ENCODE data around the gene RASAL2.

DNA sequence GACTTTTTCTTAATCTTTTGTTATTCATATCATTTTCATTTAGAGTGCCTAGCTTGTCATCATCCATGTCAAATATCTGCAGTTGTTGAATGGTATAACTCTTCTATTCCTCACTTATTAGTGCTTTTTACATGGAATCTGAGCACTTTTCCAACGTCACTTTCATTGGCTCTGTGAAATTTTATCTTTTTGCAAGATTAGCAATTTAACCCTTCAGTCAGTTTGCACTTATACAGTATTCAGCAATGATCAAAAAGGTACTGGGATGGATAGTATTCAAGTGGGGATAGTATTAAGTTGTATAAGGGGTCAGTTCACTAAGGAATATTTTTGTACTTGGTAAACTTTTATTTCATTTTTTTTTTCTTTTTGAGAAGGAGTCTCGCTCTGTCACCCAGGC is 150.0 kb downstream of the RASAL2 start:
- TF ChIP-seq, protein P1, sequence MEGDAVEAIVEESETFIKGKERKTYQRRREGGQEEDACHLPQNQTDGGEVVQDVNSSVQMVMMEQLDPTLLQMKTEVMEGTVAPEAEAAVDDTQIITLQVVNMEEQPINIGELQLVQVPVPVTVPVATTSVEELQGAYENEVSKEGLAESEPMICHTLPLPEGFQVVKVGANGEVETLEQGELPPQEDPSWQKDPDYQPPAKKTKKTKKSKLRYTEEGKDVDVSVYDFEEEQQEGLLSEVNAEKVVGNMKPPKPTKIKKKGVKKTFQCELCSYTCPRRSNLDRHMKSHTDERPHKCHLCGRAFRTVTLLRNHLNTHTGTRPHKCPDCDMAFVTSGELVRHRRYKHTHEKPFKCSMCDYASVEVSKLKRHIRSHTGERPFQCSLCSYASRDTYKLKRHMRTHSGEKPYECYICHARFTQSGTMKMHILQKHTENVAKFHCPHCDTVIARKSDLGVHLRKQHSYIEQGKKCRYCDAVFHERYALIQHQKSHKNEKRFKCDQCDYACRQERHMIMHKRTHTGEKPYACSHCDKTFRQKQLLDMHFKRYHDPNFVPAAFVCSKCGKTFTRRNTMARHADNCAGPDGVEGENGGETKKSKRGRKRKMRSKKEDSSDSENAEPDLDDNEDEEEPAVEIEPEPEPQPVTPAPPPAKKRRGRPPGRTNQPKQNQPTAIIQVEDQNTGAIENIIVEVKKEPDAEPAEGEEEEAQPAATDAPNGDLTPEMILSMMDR (conservative IDR thresholded peaks at IDR 0.05; ENCODE audit: low read depth, low read length) = no peak
- TF ChIP-seq BHLHE40 (IDR thresholded peaks at IDR 0.05; ENCODE audit: low read depth, low read length) (no peak), POLR2A (IDR thresholded peaks at IDR 0.05; ENCODE audit: low read depth, low read length) (no peak), MXI1 (IDR thresholded peaks at IDR 0.05; ENCODE audit: borderline replicate concordance, low read depth, low read length) (no peak), RAD21 (IDR thresholded peaks at IDR 0.05; ENCODE audit: low read length) (no peak), RCOR1 (IDR thresholded peaks at IDR 0.05; ENCODE audit: insufficient replicate concordance, low read length) (no peak), CHD1 (IDR thresholded peaks at IDR 0.05; ENCODE audit: low read depth, low read length) (no peak), MAFK (IDR thresholded peaks at IDR 0.05; ENCODE audit: low read depth, low read length) (no peak), CEBPB (IDR thresholded peaks at IDR 0.05; ENCODE audit: low read depth, low read length) (no peak), NFE2L2 (IDR thresholded peaks at IDR 0.05; ENCODE audit: low read depth, low read length) (no peak), SMC3 (IDR thresholded peaks at IDR 0.05; ENCODE audit: low read depth, low read length) (no peak)
- TF ChIP-seq, protein P2, sequence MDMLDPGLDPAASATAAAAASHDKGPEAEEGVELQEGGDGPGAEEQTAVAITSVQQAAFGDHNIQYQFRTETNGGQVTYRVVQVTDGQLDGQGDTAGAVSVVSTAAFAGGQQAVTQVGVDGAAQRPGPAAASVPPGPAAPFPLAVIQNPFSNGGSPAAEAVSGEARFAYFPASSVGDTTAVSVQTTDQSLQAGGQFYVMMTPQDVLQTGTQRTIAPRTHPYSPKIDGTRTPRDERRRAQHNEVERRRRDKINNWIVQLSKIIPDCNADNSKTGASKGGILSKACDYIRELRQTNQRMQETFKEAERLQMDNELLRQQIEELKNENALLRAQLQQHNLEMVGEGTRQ (IDR thresholded peaks at IDR 0.05; ENCODE audit: low read depth, low read length) = no peak
